ENCODE measurements around the gene CRPPA.

- TF ChIP-seq ZNF350 (tag by site-specific recombination; IDR thresholded peaks at IDR 0.05): no peak
- TF ChIP-seq CTCF (tag by site-specific recombination; IDR thresholded peaks at IDR 0.05): no peak
- no peak for TF ChIP-seq ZNF629 (tag by site-specific recombination; IDR thresholded peaks at IDR 0.05)
- no peak for TF ChIP-seq GFI1B (tag by site-specific recombination; IDR thresholded peaks at IDR 0.05)
- TF ChIP-seq TCF7L2 (IDR thresholded peaks at IDR 0.05; ENCODE audit: borderline replicate concordance, low read depth, low read length): no peak
- TF ChIP-seq RBAK (tag by site-specific recombination; IDR thresholded peaks at IDR 0.05): no peak
- TF ChIP-seq, protein P1, sequence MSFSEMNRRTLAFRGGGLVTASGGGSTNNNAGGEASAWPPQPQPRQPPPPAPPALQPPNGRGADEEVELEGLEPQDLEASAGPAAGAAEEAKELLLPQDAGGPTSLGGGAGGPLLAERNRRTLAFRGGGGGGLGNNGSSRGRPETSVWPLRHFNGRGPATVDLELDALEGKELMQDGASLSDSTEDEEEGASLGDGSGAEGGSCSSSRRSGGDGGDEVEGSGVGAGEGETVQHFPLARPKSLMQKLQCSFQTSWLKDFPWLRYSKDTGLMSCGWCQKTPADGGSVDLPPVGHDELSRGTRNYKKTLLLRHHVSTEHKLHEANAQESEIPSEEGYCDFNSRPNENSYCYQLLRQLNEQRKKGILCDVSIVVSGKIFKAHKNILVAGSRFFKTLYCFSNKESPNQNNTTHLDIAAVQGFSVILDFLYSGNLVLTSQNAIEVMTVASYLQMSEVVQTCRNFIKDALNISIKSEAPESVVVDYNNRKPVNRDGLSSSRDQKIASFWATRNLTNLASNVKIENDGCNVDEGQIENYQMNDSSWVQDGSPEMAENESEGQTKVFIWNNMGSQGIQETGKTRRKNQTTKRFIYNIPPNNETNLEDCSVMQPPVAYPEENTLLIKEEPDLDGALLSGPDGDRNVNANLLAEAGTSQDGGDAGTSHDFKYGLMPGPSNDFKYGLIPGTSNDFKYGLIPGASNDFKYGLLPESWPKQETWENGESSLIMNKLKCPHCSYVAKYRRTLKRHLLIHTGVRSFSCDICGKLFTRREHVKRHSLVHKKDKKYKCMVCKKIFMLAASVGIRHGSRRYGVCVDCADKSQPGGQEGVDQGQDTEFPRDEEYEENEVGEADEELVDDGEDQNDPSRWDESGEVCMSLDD (tag by site-specific recombination; IDR thresholded peaks at IDR 0.05): no peak
Measured at GRCh38 chr7:16463949-16464715, 42.8 kb upstream of the CRPPA start.

Measured in HEK293 (cell line).